Fibroblast of lung (primary cell): ENCODE results near the gene CPNE2.

Source experiments
- CTCF ChIP-seq, 2 donors: IDR thresholded peaks in 1 of 2; conservative IDR thresholded peaks in 1 of 2; 1 replicate in 1 of 2; 2 replicates in 1 of 2; pipeline ENCODE4 v1.5.1; 2011 to 2012; ENCODE audit warnings: low read length in 2 of 2, control low read depth in 1 of 2, inconsistent platforms in 1 of 2, low read depth in 1 of 2, mild to moderate bottlenecking in 1 of 2
- EZH2 ChIP-seq: IDR thresholded peaks from 2 replicates; pipeline ENCODE4 v1.5.1; 2012; ENCODE audit warnings: low read length, control low read depth, mild to moderate bottlenecking; ENCODE audit errors: missing control alignments

GRCh38 chr16:57146735-57147134, 54.4 kb downstream of the CPNE2 start:
- TF ChIP-seq CTCF (conservative IDR thresholded peaks at IDR 0.05 in 1 of 2, IDR thresholded peaks at IDR 0.05 in 1 of 2; ENCODE audit: low read depth in 1 of 2, low read length in 2 of 2) (peak in 1 of 2 donors; percentile 29), EZH2 (no peak)
